GM12878 (cell line): ENCODE results near the gene ZNF581. TPM values are rescaled to one million over a fixed set of nuclear protein-coding genes. Genes with fewer than 3 reads are reported as not detected.

Experiments used
- ATAC-seq: fragments of 200-7000 bp; cut with Tn5 transposase; 3 replicates; pipeline ENCODE4 v1.9.1; 2020; ENCODE audit warnings: mild to moderate bottlenecking, moderate library complexity
- BruUV-seq: library from RNA; stranded (reverse); fragments of 400-500 nt; replicated peaks from 2 replicates; lab custom pipeline; 2021; lab: Mats Ljungman, UMichigan
- CTCF ChIA-PET: fragments of 300-600 bp; sonication (Branson Sonifier 250); formaldehyde crosslinking; extraction: SDS; loops from one replicate; lab custom pipeline; 2021; ENCODE audit warnings: inconsistent platforms; lab: Yijun Ruan, JAX
- POLR2A ChIA-PET: fragments of 350-600 bp; formaldehyde crosslinking; extraction: SDS; loops from one replicate; lab custom pipeline; 2021; ENCODE audit warnings: inconsistent platforms; lab: Charles Lee
- RAD21 ChIA-PET: fragments of 300-600 bp; sonication (Branson Sonifier 250); formaldehyde crosslinking; loops from one replicate; lab custom pipeline; 2023; ENCODE audit warnings: antibody characterized with exemption; ENCODE audit not compliant: unreplicated experiment; lab: Charles Lee
- SMC1A ChIA-PET: fragments of 300-600 bp; sonication (Branson Sonifier 250); formaldehyde crosslinking; loops from one replicate; lab custom pipeline; 2023; ENCODE audit not compliant: unreplicated experiment, uncharacterized antibody; lab: Charles Lee
- DNase-seq: peaks from one replicate; pipeline ENCODE4 v3.0.0-alpha.2; 2011; ENCODE audit warnings: low read depth, low spot score
- FAIRE-seq: peaks from 3 replicates; lab custom pipeline; 2011; peaks lifted over from hg19 to GRCh38; lab: Jason Lieb, UNC
- H2AFZ ChIP-seq: 2 replicates; pipeline ENCODE4 v1.6.0; 2011; ENCODE audit warnings: low read depth, low read length, control low read depth; ENCODE audit not compliant: control insufficient read depth
- H3K27ac ChIP-seq: 2 replicates; pipeline ENCODE4 v1.5.1; 2011; ENCODE audit warnings: control low read depth; ENCODE audit not compliant: control insufficient read depth, insufficient read depth
- H3K27me3 ChIP-seq, 2 experiments: replicated peaks in 1 of 2; 2 replicates each; pipeline versions ENCODE4 v1.6.0 to v1.6.1; 2011; ENCODE audit warnings: low read length in 1 of 2; ENCODE audit not compliant: control insufficient read depth in 2 of 2, insufficient read depth in 2 of 2
- H3K36me3 ChIP-seq, 2 experiments: 2 replicates each; pipeline ENCODE4 v1.5.1; 2011; ENCODE audit warnings: low read length in 1 of 2; ENCODE audit not compliant: control insufficient read depth in 2 of 2, insufficient read depth in 2 of 2
- H3K4me1 ChIP-seq: 2 replicates; pipeline ENCODE4 v1.6.1; 2011; ENCODE audit warnings: mild to moderate bottlenecking, low read length, moderate library complexity, mixed read lengths; ENCODE audit not compliant: control insufficient read depth, insufficient read depth
- H3K4me2 ChIP-seq: 2 replicates; pipeline ENCODE4 v1.6.0; 2011; ENCODE audit warnings: control low read depth; ENCODE audit not compliant: control insufficient read depth, insufficient read depth
- H3K4me3 ChIP-seq: fragments of 200-600 bp; sonication (generic); 2 replicates; pipeline ENCODE4 v1.5.1; 2016
- H3K79me2 ChIP-seq: 2 replicates; pipeline ENCODE4 v1.6.0; 2011; ENCODE audit warnings: low read length; ENCODE audit not compliant: control insufficient read depth, insufficient read depth
- H3K9ac ChIP-seq: 2 replicates; pipeline ENCODE4 v1.8.0; 2011; ENCODE audit warnings: low read length, control low read depth, mixed read lengths; ENCODE audit not compliant: control insufficient read depth, insufficient read depth
- H3K9me3 ChIP-seq: replicated peaks from 3 replicates; pipeline ENCODE4 v1.5.1; 2011; ENCODE audit warnings: mild to moderate bottlenecking, low read length; ENCODE audit not compliant: control insufficient read depth, insufficient read depth
- H4K20me1 ChIP-seq: 2 replicates; pipeline ENCODE4 v1.6.0; 2011; ENCODE audit not compliant: control insufficient read depth, insufficient read depth
- CBFB ChIP-seq: IDR thresholded peaks from 2 replicates; pipeline ENCODE4 v1.6.1; 2016; ENCODE audit warnings: antibody characterized with exemption, low read depth
- EZH2 ChIP-seq: IDR thresholded peaks from 2 replicates; pipeline ENCODE4 v1.6.1; 2012; ENCODE audit warnings: low read depth, mild to moderate bottlenecking, control low read depth, inconsistent platforms, low read length, borderline replicate concordance; ENCODE audit not compliant: control insufficient read depth
- GATAD2B ChIP-seq: fragments of 450-650 bp; conservative IDR thresholded peaks from 2 replicates; pipeline ENCODE4 v1.6.1; 2017; ENCODE audit warnings: low read depth, mild to moderate bottlenecking, moderate library complexity
- JUNB ChIP-seq: IDR thresholded peaks from 2 replicates; pipeline ENCODE4 v1.6.1; 2016; ENCODE audit warnings: antibody characterized with exemption, mild to moderate bottlenecking
- JUND ChIP-seq: IDR thresholded peaks from 2 replicates; pipeline ENCODE4 v1.6.1; 2012; ENCODE audit warnings: low read depth, mild to moderate bottlenecking, low read length, improper control_type of control experiment, moderate library complexity
- MTA2 ChIP-seq: fragments of 450-650 bp; IDR thresholded peaks from 2 replicates; pipeline ENCODE4 v1.6.1; 2016; ENCODE audit warnings: low read depth, mild to moderate bottlenecking, moderate library complexity
- NFYB ChIP-seq: IDR thresholded peaks from 2 replicates; pipeline ENCODE4 v1.6.1; 2011; ENCODE audit warnings: low read depth, mild to moderate bottlenecking, low read length, improper control_type of control experiment, moderate library complexity; ENCODE audit not compliant: insufficient read depth
- PML ChIP-seq: IDR thresholded peaks from 2 replicates; pipeline ENCODE4 v1.6.1; 2012; ENCODE audit warnings: low read length, inconsistent platforms
- POLR2AphosphoS2 ChIP-seq: IDR thresholded peaks from 2 replicates; pipeline ENCODE4 v1.6.1; 2011; ENCODE audit warnings: low read depth, mild to moderate bottlenecking, low read length, improper control_type of control experiment, moderate library complexity
- STAT1 ChIP-seq: fragments of 450-650 bp; conservative IDR thresholded peaks from 2 replicates; pipeline ENCODE4 v1.6.1; 2014; ENCODE audit warnings: antibody characterized with exemption, mild to moderate bottlenecking
- STAT3 ChIP-seq: IDR thresholded peaks from 2 replicates; pipeline ENCODE4 v1.6.1; 2011; ENCODE audit warnings: low read depth, low read length, improper control_type of control experiment
- WGBS: methylation state at CpG from one replicate; pipeline ENCODE4 v1.1.6; 2016; ENCODE audit warnings: low lambda C conversion rate; ENCODE audit not compliant: insufficient replicate concordance, insufficient coverage; ENCODE audit errors: missing lambda C conversion rate; 5-methylcytosine and 5-hydroxymethylcytosine counted together
- in situ Hi-C: fragments of 300-500 bp; cut with MboI; formaldehyde crosslinking; loops from 9 replicates; pipeline ENCODE4 v1.14.3; 2018; ENCODE audit warnings: mixed read lengths
- intact Hi-C: fragments of 100-400 bp; cut with micrococcal nuclease; formaldehyde crosslinking; loops from one replicate; pipeline ENCODE4 v1.14.2; 2022; ENCODE audit not compliant: unreplicated experiment
- polyA plus RNA-seq, 11 experiments: library from polyadenylated mRNA; depleted of rRNA in 4 of 11; unstranded in 6 of 11; stranded (reverse) in 5 of 11; fragments of >200 nt; fragmentation: Nextera tagmentation in 4 of 11; fragmentation: Illumina TruSeq in 1 of 11; extraction: Ambion mirVana in 4 of 11; extraction: Trizol in 1 of 11; gene quantifications; 1 replicate in 1 of 11; 2 replicates in 10 of 11; pipeline versions ENCODE4 v1.2.1 to v1.2.3, GENCODE V29; 2011 to 2016; ENCODE audit warnings: inconsistent platforms in 2 of 11, missing spikeins in 2 of 11, low read depth in 1 of 11
- total RNA-seq, 4 experiments: library from RNA; depleted of rRNA in 3 of 4; stranded (reverse); fragments of >200 nt in 3 of 4; fragmentation: Illumina TruSeq in 1 of 4; extraction: Trizol in 1 of 4; gene quantifications; 2 replicates each; pipeline versions ENCODE4 v1.2.1 to v1.2.3, GENCODE V29; 2013 to 2021
- TF ChIP-seq, protein P1 (sequence below): fragments of 450-650 bp; conservative IDR thresholded peaks from 2 replicates; pipeline ENCODE4 v1.6.1; 2017; ENCODE audit warnings: mild to moderate bottlenecking, moderate library complexity

ZNF581 gene
- total and polyA plus RNA-seq, 10 of the 15 experiments (the other 5 are each of a cell fraction or from before 2014, with no cell fraction given) = 4.7 to 45.4 (median 22.2) TPM

DNA sequence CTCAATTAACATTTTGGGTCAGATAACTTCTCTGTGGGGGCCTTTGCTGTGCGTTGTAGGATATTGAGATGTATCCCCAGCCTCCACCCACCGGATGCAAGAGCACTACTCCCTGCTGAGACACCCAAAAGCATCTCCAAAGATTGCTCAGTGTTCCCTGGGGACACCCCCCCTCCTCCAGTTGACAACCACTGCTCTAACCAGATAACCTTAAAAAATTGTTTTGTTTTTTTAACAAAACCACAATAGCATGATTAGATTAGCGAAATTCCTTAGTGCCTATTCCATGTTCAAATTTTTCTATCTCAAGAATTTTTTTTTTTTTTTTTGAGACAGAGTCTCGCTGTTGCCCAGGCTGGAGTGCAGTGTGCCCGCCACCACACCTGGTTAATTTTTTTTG is 29.0 kb downstream of the ZNF581 start:
- BruUV-seq = no TSS peak
- ChIA-PET POLR2A (no interaction called here), SMC1A (no interaction called here), CTCF (interaction anchor here (2.3 to 3.6 kb wide), 2 partner anchors 16 to 40 kb away, joined by 14 to 33 read pairs; no protein-coding TSS in a partner anchor), RAD21 (interaction anchor here (1.5 to 1.9 kb wide), 2 partner anchors 15 to 40 kb away, joined by 9 to 11 read pairs; no protein-coding TSS in a partner anchor)
- no peak overlapping the region for H3K9ac ChIP-seq
- in situ Hi-C loops (loop anchor here (25.0 kb wide), 1 partner anchor 1535 kb away; the partner anchor contains the start of gene CNOT3), intact Hi-C loops (no loop called here)
- TF ChIP-seq EZH2 (no peak), GATAD2B (no peak), NFYB (no peak), MTA2 (no peak), CBFB (no peak), STAT3 (no peak), JUND (no peak), PML (no peak), STAT1 (no peak), POLR2AphosphoS2 (no peak), JUNB (no peak)
- TF ChIP-seq, protein P1, sequence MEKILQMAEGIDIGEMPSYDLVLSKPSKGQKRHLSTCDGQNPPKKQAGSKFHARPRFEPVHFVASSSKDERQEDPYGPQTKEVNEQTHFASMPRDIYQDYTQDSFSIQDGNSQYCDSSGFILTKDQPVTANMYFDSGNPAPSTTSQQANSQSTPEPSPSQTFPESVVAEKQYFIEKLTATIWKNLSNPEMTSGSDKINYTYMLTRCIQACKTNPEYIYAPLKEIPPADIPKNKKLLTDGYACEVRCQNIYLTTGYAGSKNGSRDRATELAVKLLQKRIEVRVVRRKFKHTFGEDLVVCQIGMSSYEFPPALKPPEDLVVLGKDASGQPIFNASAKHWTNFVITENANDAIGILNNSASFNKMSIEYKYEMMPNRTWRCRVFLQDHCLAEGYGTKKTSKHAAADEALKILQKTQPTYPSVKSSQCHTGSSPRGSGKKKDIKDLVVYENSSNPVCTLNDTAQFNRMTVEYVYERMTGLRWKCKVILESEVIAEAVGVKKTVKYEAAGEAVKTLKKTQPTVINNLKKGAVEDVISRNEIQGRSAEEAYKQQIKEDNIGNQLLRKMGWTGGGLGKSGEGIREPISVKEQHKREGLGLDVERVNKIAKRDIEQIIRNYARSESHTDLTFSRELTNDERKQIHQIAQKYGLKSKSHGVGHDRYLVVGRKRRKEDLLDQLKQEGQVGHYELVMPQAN = no peak
- ATAC-seq (no peak), FAIRE-seq (no peak), DNase-seq (no peak)
- peaks cover 28% of the 10 kb centered on the region for H3K79me2 ChIP-seq
- peaks cover 12% of the 10 kb centered on the region for H4K20me1 ChIP-seq
- H2AFZ ChIP-seq = no peak overlapping the region
- no peak overlapping the region for H3K4me3 ChIP-seq
- WGBS = 67% methylated on average over 5 of the region's 5 CpGs
- H3K27me3 ChIP-seq = no peaks in the 10 kb centered on the region
- no peak overlapping the region for H3K27ac ChIP-seq
- no peaks in the 10 kb centered on the region for H3K9me3 ChIP-seq
- no peak overlapping the region for H3K4me2 ChIP-seq
- peaks cover 4% of the 10 kb centered on the region for H3K4me1 ChIP-seq
- H3K36me3 ChIP-seq = peaks cover 10 to 34% of the 10 kb centered on the region in 2 experiments
